Measurements from ENCODE around the gene ATP5PB. TPM values are rescaled to one million over a fixed set of nuclear protein-coding genes. Genes with fewer than 3 reads are reported as not detected.
A peak's percentile ranks its signal among the peaks of the same experiment; 100 is the strongest.

ATP5PB gene
- polyA plus RNA-seq, 4 donors = 240 to 438 (median 366) TPM

- no peak for DNase-seq (ENCODE audit: low read depth in 4 of 4, low spot score in 3 of 4)
These were observed 2.7 kb upstream of the ATP5PB start for GRCh38 chr1:111446546-111446945.

GRCh38 chr1:111446967-111447892 lies 2.0 kb upstream of the ATP5PB start:
- DNase-seq (ENCODE audit: low read depth in 4 of 4, low spot score in 3 of 4) = no peak

- peak in 1 of 4 donors; percentile 14 for DNase-seq (ENCODE audit: low read depth in 4 of 4, low spot score in 3 of 4)
These were observed 764 bp upstream of the ATP5PB start for GRCh38 chr1:111448482-111448917.

GRCh38 chr1:111449703-111450017 lies 396 bp downstream of the ATP5PB start:
- no peak for DNase-seq (ENCODE audit: low read depth in 4 of 4, low spot score in 3 of 4)

- DNase-seq (ENCODE audit: low read depth in 4 of 4, low spot score in 3 of 4) = no peak
These were observed 921 bp downstream of the ATP5PB start for GRCh38 chr1:111450185-111450584.

- DNase-seq (ENCODE audit: low read depth in 4 of 4, low spot score in 3 of 4) = no peak
These were observed 3.3 kb downstream of the ATP5PB start for GRCh38 chr1:111452581-111452980.

GRCh38 chr1:111453706-111454105 lies 4.4 kb downstream of the ATP5PB start:
- no peak for DNase-seq (ENCODE audit: low read depth in 4 of 4, low spot score in 3 of 4)

- no peak for DNase-seq (ENCODE audit: low read depth in 4 of 4, low spot score in 3 of 4)
These were observed 5.8 kb downstream of the ATP5PB start for GRCh38 chr1:111454859-111455641.

GRCh38 chr1:111455642-111456031 lies 6.4 kb downstream of the ATP5PB start:
- DNase-seq (ENCODE audit: low read depth in 4 of 4, low spot score in 3 of 4) = no peak

- no peak for DNase-seq (ENCODE audit: low read depth in 4 of 4, low spot score in 3 of 4)
These were observed 12.5 kb downstream of the ATP5PB start for GRCh38 chr1:111461765-111462164.

- DNase-seq (ENCODE audit: low read depth in 4 of 4, low spot score in 3 of 4) = no peak
These were observed 13.2 kb downstream of the ATP5PB start for GRCh38 chr1:111462370-111463028.

GRCh38 chr1:111463029-111463683 lies 13.9 kb downstream of the ATP5PB start:
- DNase-seq (ENCODE audit: low read depth in 4 of 4, low spot score in 3 of 4) = no peak

GRCh38 chr1:111465754-111466153 lies 16.5 kb downstream of the ATP5PB start:
- no peak for DNase-seq (ENCODE audit: low read depth in 4 of 4, low spot score in 3 of 4)

- DNase-seq (ENCODE audit: low read depth in 4 of 4, low spot score in 3 of 4) = no peak
These were observed 17.2 kb downstream of the ATP5PB start for GRCh38 chr1:111466480-111466879.

- DNase-seq (ENCODE audit: low read depth in 4 of 4, low spot score in 3 of 4) = no peak
These were observed 18.8 kb downstream of the ATP5PB start for GRCh38 chr1:111467865-111468716.

- no peak for DNase-seq (ENCODE audit: low read depth in 4 of 4, low spot score in 3 of 4)
These were observed 19.4 kb downstream of the ATP5PB start for GRCh38 chr1:111468717-111469100.

- DNase-seq (ENCODE audit: low read depth in 4 of 4, low spot score in 3 of 4) = no peak
These were observed 20.3 kb downstream of the ATP5PB start for GRCh38 chr1:111469539-111469938.

- DNase-seq (ENCODE audit: low read depth in 4 of 4, low spot score in 3 of 4) = no peak
These were observed 21.3 kb downstream of the ATP5PB start for GRCh38 chr1:111470596-111470995.

GRCh38 chr1:111471012-111471411 lies 21.7 kb downstream of the ATP5PB start:
- no peak for DNase-seq (ENCODE audit: low read depth in 4 of 4, low spot score in 3 of 4)

- DNase-seq (ENCODE audit: low read depth in 4 of 4, low spot score in 3 of 4) = no peak
These were observed 22.3 kb downstream of the ATP5PB start for GRCh38 chr1:111471538-111471937.

Data from left renal pelvis (tissue), 4 donors.